ENCODE data around the gene CFAP300.

The CFAP300 gene

GRCh38 chr11:102116453-102117205, 69.4 kb downstream of the CFAP300 start:
- Histone ChIP-seq H3F3A (ENCODE audit: insufficient read depth, low read length) (no peaks in the 10 kb centered on the region), H3K79me2 (ENCODE audit: insufficient read depth, low read length) (no peaks in the 10 kb centered on the region), H3K4me2 (ENCODE audit: low read length) (no peak overlapping the region), H3K4me3 (ENCODE audit: low read depth, low read length, poor library complexity, severe bottlenecking) (no peak overlapping the region), H4K20me1 (ENCODE audit: insufficient read depth, low read length) (no peaks in the 10 kb centered on the region), H3K27ac (ENCODE audit: low read depth, low read length, poor library complexity, severe bottlenecking) (no peak overlapping the region), H3K36me3 (ENCODE audit: insufficient read depth, low read length) (no peaks in the 10 kb centered on the region), H3K4me1 (ENCODE audit: insufficient read depth, low read length, severe bottlenecking) (no peaks in the 10 kb centered on the region), H3K27me3 (ENCODE audit: insufficient read depth, low read length) (no peaks in the 10 kb centered on the region; the same call in 1 of the 2 replicates), H3K9me3 (ENCODE audit: low read length) (no peaks in the 10 kb centered on the region), H3K9ac (ENCODE audit: low read length) (no peak overlapping the region), H2AFZ (ENCODE audit: low read length) (no peak overlapping the region), H3K9me2 (ENCODE audit: low read depth, low read length) (no peaks in the 10 kb centered on the region)
- TF ChIP-seq CTCF (IDR thresholded peaks at IDR 0.05; ENCODE audit: low read length) (no peak), EZH2 (IDR thresholded peaks at IDR 0.05; ENCODE audit: borderline replicate concordance, low read length) (no peak)

- Histone ChIP-seq H3K4me2 (ENCODE audit: low read length) (no peak overlapping the region), H3K9ac (ENCODE audit: low read length) (no peak overlapping the region), H3K9me3 (ENCODE audit: low read length) (no peaks in the 10 kb centered on the region), H3F3A (ENCODE audit: insufficient read depth, low read length) (no peaks in the 10 kb centered on the region), H3K79me2 (ENCODE audit: insufficient read depth, low read length) (no peaks in the 10 kb centered on the region), H3K4me1 (ENCODE audit: insufficient read depth, low read length, severe bottlenecking) (no peaks in the 10 kb centered on the region), H4K20me1 (ENCODE audit: insufficient read depth, low read length) (no peaks in the 10 kb centered on the region), H3K27me3 (ENCODE audit: insufficient read depth, low read length) (no peaks in the 10 kb centered on the region), H2AFZ (ENCODE audit: low read length) (no peak overlapping the region), H3K27ac (ENCODE audit: low read depth, low read length, poor library complexity, severe bottlenecking) (no peak overlapping the region), H3K36me3 (ENCODE audit: insufficient read depth, low read length) (no peaks in the 10 kb centered on the region), H3K9me2 (ENCODE audit: low read depth, low read length) (no peaks in the 10 kb centered on the region), H3K4me3 (ENCODE audit: low read depth, low read length, poor library complexity, severe bottlenecking) (no peak overlapping the region)
- TF ChIP-seq CTCF (IDR thresholded peaks at IDR 0.05; ENCODE audit: low read length) (no peak), EZH2 (IDR thresholded peaks at IDR 0.05; ENCODE audit: borderline replicate concordance, low read length) (no peak)
These were observed 70.4 kb downstream of the CFAP300 start for GRCh38 chr11:102117472-102118113.

GRCh38 chr11:102118937-102119336, 71.7 kb downstream of the CFAP300 start:
- no peaks in the 10 kb centered on the region for H3K4me1 ChIP-seq (ENCODE audit: insufficient read depth, low read length, severe bottlenecking)

More at GRCh38 chr11:102118937-102119336, 71.7 kb downstream of the CFAP300 start:
- no peak overlapping the region for H2AFZ ChIP-seq (ENCODE audit: low read length)
- TF ChIP-seq EZH2 (IDR thresholded peaks at IDR 0.05; ENCODE audit: borderline replicate concordance, low read length): no peak
- TF ChIP-seq CTCF (IDR thresholded peaks at IDR 0.05; ENCODE audit: low read length): no peak
- no peaks in the 10 kb centered on the region for H3K27me3 ChIP-seq (ENCODE audit: insufficient read depth, low read length)
- H3K9ac ChIP-seq (ENCODE audit: low read length): no peak overlapping the region
- no peak overlapping the region for H3K4me3 ChIP-seq (ENCODE audit: low read depth, low read length, poor library complexity, severe bottlenecking)
- no peaks in the 10 kb centered on the region for H3K36me3 ChIP-seq (ENCODE audit: insufficient read depth, low read length)
- H3K9me2 ChIP-seq (ENCODE audit: low read depth, low read length): no peaks in the 10 kb centered on the region
- H3K4me2 ChIP-seq (ENCODE audit: low read length): no peak overlapping the region
- no peaks in the 10 kb centered on the region for H3F3A ChIP-seq (ENCODE audit: insufficient read depth, low read length)
- H3K79me2 ChIP-seq (ENCODE audit: insufficient read depth, low read length): no peaks in the 10 kb centered on the region
- no peaks in the 10 kb centered on the region for H4K20me1 ChIP-seq (ENCODE audit: insufficient read depth, low read length)
- no peaks in the 10 kb centered on the region for H3K9me3 ChIP-seq (ENCODE audit: low read length)
- no peak overlapping the region for H3K27ac ChIP-seq (ENCODE audit: low read depth, low read length, poor library complexity, severe bottlenecking)
